HG03558 (cell line): Measurements from ENCODE around the gene CTXND1.

ENCODE experiments used
- ATAC-seq: cut with Tn5 transposase; IDR thresholded peaks from one replicate; pipeline ENCODE4 v1.9.1; 2021; ENCODE audit warnings: moderate number of reproducible peaks; ENCODE audit not compliant: unreplicated experiment; ENCODE audit errors: extremely low read depth

The CTXND1 gene

DNA sequence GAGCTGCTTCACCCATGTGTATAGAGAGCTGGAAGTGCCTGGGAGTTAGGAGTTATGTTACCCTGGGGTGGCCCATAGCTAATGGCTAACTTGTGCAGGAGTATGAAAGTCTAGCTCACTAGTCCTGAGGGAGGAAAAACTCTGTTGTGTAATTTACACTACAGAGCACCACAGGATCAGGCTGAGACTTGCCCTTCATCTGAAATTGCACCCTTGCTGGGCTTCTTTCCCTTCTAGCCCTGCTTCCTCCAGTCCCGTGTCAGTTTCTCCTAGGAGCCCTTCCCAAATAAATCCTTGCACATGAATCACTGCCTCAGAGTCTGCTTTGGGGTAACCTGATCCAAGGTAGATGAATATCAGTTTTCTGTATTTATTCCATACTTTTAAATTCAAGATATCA, 40.0 kb downstream of the CTXND1 start:
- ATAC-seq: no peak

- no peak for ATAC-seq
Measured at GRCh38 chr15:80210611-80211573, 41.1 kb downstream of the CTXND1 start.

- ATAC-seq: no peak
Measured at GRCh38 chr15:80208758-80209734, 43.0 kb downstream of the CTXND1 start.

DNA sequence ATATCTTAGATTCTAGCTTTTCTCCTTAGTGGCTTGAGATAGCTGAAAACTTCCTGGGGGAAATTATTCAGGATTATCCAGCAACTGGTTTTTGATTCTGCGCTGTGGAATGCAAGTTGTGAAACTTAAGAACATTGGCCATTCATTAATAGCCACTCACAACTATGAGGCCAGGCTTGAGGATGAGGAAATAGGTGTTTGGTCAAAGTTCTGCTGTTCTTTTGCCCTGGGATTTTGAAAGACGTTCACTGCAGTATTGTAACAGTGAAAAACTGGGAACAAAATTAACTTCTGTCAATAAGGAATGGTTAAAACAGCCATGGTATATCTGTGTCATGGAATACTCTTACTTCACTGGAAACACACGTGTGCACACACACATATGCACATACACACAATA, 44.1 kb downstream of the CTXND1 start:
- ATAC-seq: no peak

DNA sequence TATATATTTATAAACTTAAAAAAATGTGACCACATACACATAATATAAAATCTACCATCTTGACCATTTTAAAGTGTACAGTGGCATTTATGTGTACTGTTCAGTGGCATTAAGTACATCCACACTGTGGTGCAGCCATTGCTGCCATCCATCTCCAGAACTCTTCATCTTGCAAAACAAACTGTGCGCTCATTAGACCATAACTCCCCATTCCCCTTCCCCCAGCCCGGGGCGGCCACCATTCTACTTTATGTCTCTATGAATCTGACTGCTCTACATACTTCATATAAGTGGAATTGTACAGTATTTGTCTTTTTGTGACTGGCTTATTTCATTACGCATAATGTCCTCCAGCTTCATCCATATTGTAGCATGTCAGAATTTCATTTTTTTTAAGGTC, 47.8 kb downstream of the CTXND1 start:
- no peak for ATAC-seq

- ATAC-seq: no peak
Measured at GRCh38 chr15:80203361-80203885, 48.6 kb downstream of the CTXND1 start.

DNA sequence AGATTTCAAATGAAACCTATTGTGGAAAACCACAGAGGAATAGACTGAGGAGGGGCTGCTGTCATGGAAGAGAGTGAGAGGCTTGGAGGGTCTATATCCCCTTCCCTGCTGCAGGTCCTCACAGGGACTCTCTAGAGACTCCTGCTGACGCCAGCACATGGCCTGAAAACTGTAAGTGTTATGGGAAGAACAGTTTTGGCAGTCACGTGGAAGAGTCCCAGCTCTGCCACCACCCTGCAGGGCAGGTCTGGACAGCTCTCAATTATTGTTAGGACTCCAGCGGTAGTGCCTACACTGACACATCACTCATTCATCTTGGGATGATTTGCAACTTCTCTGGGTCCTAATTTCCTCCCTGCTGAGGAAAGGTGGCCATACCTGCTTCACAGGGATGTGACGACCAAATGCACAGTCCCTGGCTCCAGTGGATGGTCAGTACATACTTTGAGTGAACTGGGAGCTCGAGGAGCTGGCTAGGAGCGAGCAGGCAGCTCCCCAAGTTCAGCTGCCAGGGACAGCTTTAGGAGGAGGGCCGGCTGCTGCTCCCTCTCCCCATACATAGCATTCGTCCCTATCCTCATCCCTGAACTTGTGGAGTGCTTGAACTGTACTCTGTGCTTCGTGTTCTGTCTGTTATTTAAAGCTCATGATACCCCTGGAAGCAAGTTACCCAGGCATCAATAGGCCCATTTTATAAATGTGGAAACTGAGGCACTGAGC, 49.2 kb downstream of the CTXND1 start:
- no peak for ATAC-seq

GRCh38 chr15:80202016-80202315, 50.0 kb downstream of the CTXND1 start:
- ATAC-seq: no peak

GRCh38 chr15:80201256-80202015, 50.6 kb downstream of the CTXND1 start:
- no peak for ATAC-seq

GRCh38 chr15:80199869-80200268, 52.1 kb downstream of the CTXND1 start:
- ATAC-seq: no peak

DNA sequence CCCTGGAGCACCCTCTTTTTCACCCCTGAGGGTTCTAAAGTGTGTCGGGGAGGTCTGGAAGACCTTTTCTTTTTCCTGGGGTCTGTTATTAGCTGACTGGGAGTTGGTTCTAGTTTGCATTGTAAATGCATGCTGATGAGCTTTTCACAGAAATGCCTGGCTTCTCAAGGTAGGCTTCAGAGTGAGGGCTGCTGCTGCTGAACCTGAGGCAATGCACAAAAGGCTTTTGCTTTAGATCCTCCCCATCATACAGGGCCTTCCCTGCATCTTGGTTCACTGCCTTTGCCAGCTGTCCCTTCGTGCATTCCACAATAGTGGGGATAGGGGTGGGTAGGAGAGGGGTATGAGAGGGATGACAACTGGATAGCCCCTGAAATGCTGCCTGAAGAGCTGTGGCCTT, 52.6 kb downstream of the CTXND1 start:
- ATAC-seq: no peak

GRCh38 chr15:80194914-80195313, 57.1 kb downstream of the CTXND1 start:
- ATAC-seq: no peak

GRCh38 chr15:80194186-80194585, 57.8 kb downstream of the CTXND1 start:
- ATAC-seq: no peak

DNA sequence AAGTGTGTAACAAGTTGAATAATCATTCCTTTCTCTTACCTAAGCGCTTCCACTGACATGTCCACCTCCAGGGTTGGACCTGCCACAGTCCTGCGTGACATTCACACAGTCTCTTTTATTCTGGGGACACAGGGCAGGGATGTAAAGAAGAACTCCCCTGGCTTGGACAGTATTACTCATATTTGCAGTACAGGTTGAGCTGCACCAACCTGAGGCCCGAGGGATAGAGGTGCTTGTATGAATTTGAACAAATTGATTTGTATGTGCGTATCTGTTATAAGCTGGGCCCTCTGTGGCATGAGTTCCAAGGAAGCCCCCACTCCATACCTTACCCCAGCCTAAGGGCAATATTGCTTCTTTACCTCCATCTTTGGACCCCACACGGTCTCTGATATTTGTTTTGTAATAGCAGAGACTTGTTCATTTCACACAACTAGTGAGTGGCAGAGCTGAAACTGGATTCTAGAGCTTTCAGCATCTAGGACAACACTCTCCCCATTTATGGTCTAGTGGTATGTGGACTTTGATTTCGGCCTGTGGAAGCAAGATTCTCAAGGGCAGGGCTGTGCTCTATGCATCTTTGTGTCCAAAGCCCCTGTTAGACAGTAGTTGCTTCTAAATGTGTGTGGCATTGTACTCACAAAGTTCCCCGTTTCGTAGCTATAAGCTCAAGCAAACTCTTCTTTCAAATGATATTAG, 60.0 kb downstream of the CTXND1 start:
- ATAC-seq: no peak

GRCh38 chr15:80191198-80191597, 60.8 kb downstream of the CTXND1 start:
- ATAC-seq: no peak

GRCh38 chr15:80188251-80188650, 63.8 kb downstream of the CTXND1 start:
- no peak for ATAC-seq

DNA sequence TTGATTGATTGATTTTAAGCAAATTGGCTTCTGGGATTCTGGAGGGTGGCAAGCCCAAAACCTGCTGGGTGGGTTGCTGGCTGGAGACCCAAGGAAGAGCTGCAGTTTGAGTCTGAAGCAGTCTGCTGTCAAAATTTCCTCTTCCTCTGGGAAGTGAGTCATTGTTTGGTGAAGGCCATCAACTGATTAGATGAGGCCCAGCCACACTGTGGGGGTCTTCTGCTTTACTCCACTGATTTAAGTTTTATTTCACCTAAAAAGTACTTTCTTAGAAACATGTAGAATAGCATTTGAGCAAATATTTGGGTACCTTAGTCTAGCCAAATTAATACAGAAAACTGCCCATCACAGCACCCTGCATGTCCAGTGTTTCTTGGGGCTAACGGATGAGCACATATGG, 65.4 kb downstream of the CTXND1 start:
- no peak for ATAC-seq

DNA sequence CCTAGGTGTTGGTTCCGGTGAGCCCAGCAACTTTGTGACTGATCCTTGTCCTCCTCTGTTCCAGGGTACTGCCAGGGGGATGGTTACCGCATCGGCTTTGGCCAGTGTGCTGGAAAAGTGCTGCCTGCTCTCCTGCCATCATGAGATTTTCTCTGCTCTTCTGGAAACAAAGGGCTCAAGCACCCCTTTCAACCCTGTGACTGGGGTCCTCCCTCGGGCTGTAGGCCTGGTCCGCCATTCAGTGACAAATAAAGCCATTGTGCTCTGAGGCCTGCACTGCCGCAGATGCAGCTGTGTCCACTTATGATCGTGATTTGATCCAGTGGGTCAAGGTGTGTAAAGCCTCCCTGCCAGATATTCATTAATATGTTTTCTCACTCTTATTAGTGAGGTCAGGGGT, 65.9 kb downstream of the CTXND1 start:
- no peak for ATAC-seq

DNA sequence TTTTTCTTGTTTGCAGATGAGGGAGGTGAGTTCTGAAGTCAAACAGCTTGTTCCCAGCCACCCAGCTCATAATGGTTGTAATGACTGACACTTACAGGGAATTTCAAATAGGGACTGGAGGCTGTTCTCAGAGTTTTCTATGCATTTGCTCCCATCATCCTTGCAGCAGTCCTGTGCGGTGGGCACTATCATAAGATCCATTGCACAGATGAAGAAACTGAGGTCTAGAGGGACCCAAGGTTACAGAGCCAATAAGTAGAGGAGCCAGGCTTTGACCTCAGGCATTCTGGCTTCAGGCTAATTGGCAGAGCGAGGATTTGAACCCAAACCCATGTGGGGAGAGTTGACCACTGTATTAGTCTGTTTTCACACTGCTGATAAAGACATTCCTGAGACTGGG, 66.9 kb downstream of the CTXND1 start:
- no peak for ATAC-seq
